Transverse colon (tissue), 4 donors: ENCODE data around the gene ADCY5. TPM values are rescaled to one million over a fixed set of nuclear protein-coding genes. Genes with fewer than 3 reads are reported as not detected.

Experiments
- DNase-seq: peaks from one replicate; pipeline ENCODE4 v3.0.0-alpha.2; 2019
- H3K27ac ChIP-seq, 4 donors: fragments of 200-600 bp; sonication (generic); 2 replicates each; pipeline ENCODE4 v1.5.1; 2016 to 2018; ENCODE audit warnings: inconsistent platforms in 4 of 4
- H3K27me3 ChIP-seq: fragments of 200-600 bp; sonication (generic); 2 replicates; pipeline ENCODE4 v1.5.1; 2017; ENCODE audit warnings: inconsistent platforms
- H3K36me3 ChIP-seq, 4 donors: fragments of 200-600 bp; sonication (generic); 2 replicates each; pipeline ENCODE4 v1.5.1; 2017 to 2019; ENCODE audit warnings: inconsistent platforms in 4 of 4
- H3K4me1 ChIP-seq, 4 donors: fragments of 200-600 bp; sonication (generic); 2 replicates each; pipeline ENCODE4 v1.5.1; 2017 to 2020; ENCODE audit warnings: inconsistent platforms in 4 of 4
- H3K4me3 ChIP-seq, 4 donors: fragments of 200-600 bp; sonication (generic); 1 replicate in 1 of 4; 2 replicates in 3 of 4; pipeline versions ENCODE4 v1.5.1 to v1.6.1; 2017 to 2019; ENCODE audit warnings: inconsistent platforms in 4 of 4
- H3K9me3 ChIP-seq, 2 donors: fragments of 200-600 bp; sonication (generic); 2 replicates each; pipeline ENCODE4 v1.5.1; 2017 to 2019; ENCODE audit warnings: inconsistent platforms in 2 of 2
- EP300 ChIP-seq: sonication (generic); formaldehyde crosslinking; IDR thresholded peaks from one replicate; pipeline ENCODE4 v1.6.1; 2017; ENCODE audit warnings: antibody characterized with exemption, low read depth
- POLR2A ChIP-seq: fragments of 450-650 bp; IDR thresholded peaks from one replicate; pipeline ENCODE4 v1.6.1; 2016; ENCODE audit warnings: antibody characterized with exemption, mild to moderate bottlenecking, moderate library complexity
- POLR2AphosphoS5 ChIP-seq, 3 donors: sonication (generic); formaldehyde crosslinking; IDR thresholded peaks; one replicate each; pipeline ENCODE4 v1.6.1; 2016; ENCODE audit warnings: antibody characterized with exemption in 3 of 3
- WGBS, 2 donors: methylation state at CpG; one replicate each; pipeline ENCODE4 v1.1.5; 2018; ENCODE audit warnings: low coverage in 1 of 2; 5-methylcytosine and 5-hydroxymethylcytosine counted together
- in situ Hi-C, 4 donors: fragments of 200-750 bp; cut with MboI; loops; one replicate each; pipeline versions ENCODE4 v1.15.0 to v1.15.1; 2017; ENCODE audit warnings: low sequenced_read_pairs in 3 of 4, low pct_ligation_motif_present in 1 of 4, low pct_unique_long_range_greater_than_20kb in 1 of 4
- intact Hi-C: fragments of 100-400 bp; cut with DNase I; formaldehyde crosslinking; loops from one replicate; pipeline ENCODE4 v1.15.1; 2023; ENCODE audit warnings: low total_unique reads
- total RNA-seq, 4 donors: library from RNA; depleted of rRNA; stranded (reverse); fragments of >200 nt; gene quantifications; one replicate each; pipeline ENCODE4 v1.1.0, GENCODE V29; 2016
- TF ChIP-seq, protein P1 (sequence below), 5 experiments: fragments of 200-600 bp in 3 of 5; fragments of 450-650 bp in 2 of 5; sonication (generic) in 3 of 5; IDR thresholded peaks; 1 replicate in 2 of 5; 2 replicates in 3 of 5; pipeline ENCODE4 v1.5.1; 2016 to 2017; ENCODE audit warnings: antibody characterized with exemption in 5 of 5, inconsistent platforms in 3 of 5, mild to moderate bottlenecking in 2 of 5, moderate library complexity in 1 of 5

Gene ADCY5
- total RNA-seq, 4 donors from 2014 or later, result 13.9 to 42.0 (median 28.6) TPM

DNA sequence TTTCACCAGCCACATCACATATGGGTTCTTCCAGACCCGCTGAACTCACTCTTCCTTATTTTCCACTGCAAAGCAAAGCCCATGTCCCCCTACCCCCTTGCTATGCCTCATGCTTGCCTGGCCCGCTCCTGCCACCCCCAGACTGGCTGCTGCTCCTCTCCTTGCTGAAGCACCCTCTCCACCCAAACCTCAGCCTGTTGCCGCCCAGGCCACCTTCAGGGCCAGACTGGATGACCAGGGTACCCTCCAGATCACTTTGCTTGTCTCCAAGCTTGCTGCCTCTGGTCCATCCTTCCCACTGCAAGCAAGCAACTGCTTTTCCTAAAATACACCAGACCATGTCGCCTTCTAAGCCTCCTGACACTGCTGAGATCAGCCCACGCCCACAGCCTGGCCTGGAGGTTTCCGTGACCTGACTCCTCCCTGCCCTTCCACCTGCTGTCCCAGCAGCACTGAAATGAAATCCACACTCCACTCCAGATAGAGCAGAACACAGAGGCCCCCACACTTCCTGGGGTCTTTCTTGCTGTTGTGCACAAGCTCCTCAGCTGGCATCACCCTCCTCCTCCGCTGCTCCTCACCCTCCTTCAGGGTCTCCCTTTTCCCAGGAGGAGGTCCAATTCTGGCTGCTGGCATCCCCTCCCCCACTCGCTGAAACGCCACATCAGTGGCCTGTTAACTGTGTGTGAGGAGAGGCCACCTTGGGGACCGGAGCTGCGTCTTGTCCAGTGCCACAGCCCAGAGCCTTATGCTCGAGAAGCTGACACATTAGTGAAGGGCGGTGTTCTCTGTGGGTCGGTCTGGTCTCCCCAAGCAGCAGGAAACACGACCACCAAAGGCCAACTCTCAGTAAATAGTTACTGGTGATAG lies 99.1 kb downstream of the ADCY5 start:
- Histone ChIP-seq H3K4me1 (peaks cover 0 to 4% (median 1%) of the 10 kb centered on the region in 4 donors), H3K27me3 (no peaks in the 10 kb centered on the region), H3K36me3 (no peaks in the 10 kb centered on the region), H3K4me3 (no peak overlapping the region), H3K9me3 (no peaks in the 10 kb centered on the region), H3K27ac (no peak overlapping the region)
- WGBS, 2 donors, result 80 to 89% methylated on average over 3 to 15 of the region's 15 CpGs
- in situ Hi-C loops, result loop anchor here in 1 of 4 donors (25.0 kb wide), 1 partner anchor 138 kb away; no protein-coding TSS in a partner anchor
- DNase-seq, result no peak
- intact Hi-C loops, result no loop called here
- TF ChIP-seq POLR2A, result no peak
- no peak for TF ChIP-seq POLR2AphosphoS5 (IDR thresholded peaks at IDR 0.05)
- TF ChIP-seq, protein P1, sequence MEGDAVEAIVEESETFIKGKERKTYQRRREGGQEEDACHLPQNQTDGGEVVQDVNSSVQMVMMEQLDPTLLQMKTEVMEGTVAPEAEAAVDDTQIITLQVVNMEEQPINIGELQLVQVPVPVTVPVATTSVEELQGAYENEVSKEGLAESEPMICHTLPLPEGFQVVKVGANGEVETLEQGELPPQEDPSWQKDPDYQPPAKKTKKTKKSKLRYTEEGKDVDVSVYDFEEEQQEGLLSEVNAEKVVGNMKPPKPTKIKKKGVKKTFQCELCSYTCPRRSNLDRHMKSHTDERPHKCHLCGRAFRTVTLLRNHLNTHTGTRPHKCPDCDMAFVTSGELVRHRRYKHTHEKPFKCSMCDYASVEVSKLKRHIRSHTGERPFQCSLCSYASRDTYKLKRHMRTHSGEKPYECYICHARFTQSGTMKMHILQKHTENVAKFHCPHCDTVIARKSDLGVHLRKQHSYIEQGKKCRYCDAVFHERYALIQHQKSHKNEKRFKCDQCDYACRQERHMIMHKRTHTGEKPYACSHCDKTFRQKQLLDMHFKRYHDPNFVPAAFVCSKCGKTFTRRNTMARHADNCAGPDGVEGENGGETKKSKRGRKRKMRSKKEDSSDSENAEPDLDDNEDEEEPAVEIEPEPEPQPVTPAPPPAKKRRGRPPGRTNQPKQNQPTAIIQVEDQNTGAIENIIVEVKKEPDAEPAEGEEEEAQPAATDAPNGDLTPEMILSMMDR (IDR thresholded peaks at IDR 0.05), result no peak
- TF ChIP-seq EP300, result no peak

DNA sequence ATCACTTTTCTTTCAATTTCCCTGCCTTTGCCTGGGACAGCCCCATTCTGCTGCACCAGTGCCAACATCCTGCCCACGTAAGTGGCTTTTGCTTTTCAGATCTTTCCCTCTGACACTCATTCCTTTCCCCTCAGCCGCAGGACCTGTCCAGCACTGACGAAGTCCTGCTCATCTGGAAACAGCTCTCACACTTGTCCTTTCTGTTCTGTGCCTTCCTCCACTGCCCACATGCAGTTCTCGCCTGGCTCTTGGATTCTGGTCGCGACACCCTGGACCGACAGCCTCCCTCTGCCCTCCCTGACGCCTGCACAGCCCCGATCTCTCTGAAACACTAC lies 99.7 kb downstream of the ADCY5 start:
- H3K4me1 ChIP-seq, result peaks cover 0 to 6% (median 3%) of the 10 kb centered on the region in 4 donors
- H3K27me3 ChIP-seq, result no peaks in the 10 kb centered on the region
- DNase-seq, result no peak
- intact Hi-C loops (no loop called here), in situ Hi-C loops (loop anchor here in 1 of 4 donors (25.0 kb wide), 1 partner anchor 138 kb away; no protein-coding TSS in a partner anchor)
- no peak overlapping the region for H3K4me3 ChIP-seq
- H3K36me3 ChIP-seq, result no peaks in the 10 kb centered on the region
- 64 to 82% methylated on average over 4 to 9 of the region's 9 CpGs for WGBS, 2 donors
- TF ChIP-seq POLR2A (no peak), POLR2AphosphoS5 (IDR thresholded peaks at IDR 0.05) (no peak), EP300 (no peak)
- TF ChIP-seq, protein P1 (IDR thresholded peaks at IDR 0.05), result no peak
- no peaks in the 10 kb centered on the region for H3K9me3 ChIP-seq
- no peak overlapping the region for H3K27ac ChIP-seq

DNA sequence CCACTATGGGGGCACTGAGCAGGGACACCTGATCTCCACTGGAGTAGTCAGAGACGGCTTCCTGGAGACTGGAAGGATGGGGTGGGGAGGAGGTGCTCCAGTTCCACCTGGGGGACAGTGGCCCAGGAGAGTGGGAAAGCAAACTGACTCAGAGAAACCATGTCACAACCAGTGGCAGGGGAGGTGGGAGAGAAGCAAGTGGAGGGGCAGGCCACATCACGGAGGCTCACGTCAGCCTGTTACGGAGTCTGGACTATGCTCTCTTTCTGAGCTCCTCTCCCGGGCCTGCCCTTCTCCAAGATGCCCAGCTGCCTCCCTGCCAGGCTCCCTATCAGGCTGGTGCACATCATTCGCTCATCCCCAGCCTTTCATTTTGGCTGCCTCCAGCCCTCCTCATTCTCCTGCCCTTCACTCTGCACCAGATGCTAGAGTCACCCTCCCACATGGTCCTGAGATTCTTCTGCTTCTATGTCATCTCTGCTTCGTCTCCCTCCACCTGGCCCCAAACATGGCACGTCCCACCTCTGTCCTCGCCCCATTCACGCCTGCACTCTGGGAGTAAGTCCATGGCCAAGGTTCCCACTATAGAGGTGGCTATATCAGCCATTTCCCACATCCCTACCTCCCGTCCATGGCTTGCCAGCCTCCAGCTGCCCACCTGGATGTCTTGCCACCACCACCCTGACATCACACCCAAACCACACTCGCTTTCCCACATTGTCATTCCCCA lies 100.3 kb downstream of the ADCY5 start:
- no peaks in the 10 kb centered on the region for H3K9me3 ChIP-seq
- no peak overlapping the region for H3K4me3 ChIP-seq
- H3K36me3 ChIP-seq, result no peaks in the 10 kb centered on the region
- TF ChIP-seq, protein P1 (IDR thresholded peaks at IDR 0.05), result no peak
- TF ChIP-seq POLR2AphosphoS5 (IDR thresholded peaks at IDR 0.05) (no peak), EP300 (no peak), POLR2A (no peak)
- no peak overlapping the region for H3K27ac ChIP-seq
- no peaks in the 10 kb centered on the region for H3K27me3 ChIP-seq
- WGBS, 2 donors, result 75 to 90% methylated on average over 4 to 12 of the region's 12 CpGs
- intact Hi-C loops (no loop called here), in situ Hi-C loops (loop anchor here in 1 of 4 donors (25.0 kb wide), 1 partner anchor 139 kb away; no protein-coding TSS in a partner anchor)
- peaks cover 0 to 12% (median 5%) of the 10 kb centered on the region in 4 donors for H3K4me1 ChIP-seq
- DNase-seq, result no peak

DNA sequence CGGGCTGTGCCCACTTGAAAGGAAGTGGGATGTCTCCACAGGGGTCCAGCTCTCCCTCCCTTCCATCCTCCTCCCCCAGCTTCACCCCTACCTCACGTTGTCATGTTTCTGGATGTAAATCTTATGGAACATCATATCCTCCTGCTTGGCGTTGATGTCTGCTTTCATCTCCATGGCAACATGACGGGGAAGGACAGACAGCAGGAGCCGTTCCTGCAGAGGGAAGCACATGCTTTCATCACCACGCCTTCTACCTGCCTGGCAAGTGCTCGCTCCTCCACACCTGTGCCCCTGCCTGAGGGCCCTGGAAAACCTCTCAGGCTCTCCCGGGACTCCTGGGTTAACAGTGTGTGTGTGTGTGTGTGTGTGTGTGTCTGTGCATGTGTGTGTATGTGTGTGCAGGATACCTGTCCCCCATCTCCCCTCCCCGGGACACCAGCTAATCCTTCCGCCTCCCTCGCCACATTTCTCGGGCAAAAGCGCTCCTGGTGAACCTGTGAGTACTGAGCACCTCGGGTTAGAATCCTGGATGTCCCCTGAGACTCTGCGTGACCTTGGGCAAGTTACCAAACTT lies 101.1 kb downstream of the ADCY5 start:
- H3K36me3 ChIP-seq, result no peaks in the 10 kb centered on the region
- no peak for TF ChIP-seq POLR2A
- TF ChIP-seq, protein P1 (IDR thresholded peaks at IDR 0.05), result no peak
- no peak for TF ChIP-seq EP300
- TF ChIP-seq POLR2AphosphoS5 (IDR thresholded peaks at IDR 0.05), result no peak
- DNase-seq, result no peak
- WGBS, 2 donors, result 56% methylated on average over 15 of the region's 15 CpGs; no CpG with 5 or more reads in 1 of the 2 donors
- no peaks in the 10 kb centered on the region for H3K9me3 ChIP-seq
- peaks cover 0 to 9% (median 5%) of the 10 kb centered on the region in 4 donors for H3K4me1 ChIP-seq
- no peak overlapping the region for H3K27ac ChIP-seq
- intact Hi-C loops, result no loop called here
- H3K4me3 ChIP-seq, result no peak overlapping the region
- no peaks in the 10 kb centered on the region for H3K27me3 ChIP-seq
- in situ Hi-C loops, result loop anchor here in 1 of 4 donors (25.0 kb wide), 1 partner anchor 140 kb away; no protein-coding TSS in a partner anchor
